Measurements from ENCODE around the gene CTBP2.
A peak's percentile ranks its signal among the peaks of the same experiment; 100 is the strongest.
"Not testable (repeated sequence)": the region's sequence is repeated elsewhere in the genome, so short reads cannot be mapped to it uniquely, and the experiment has no call there.

CTBP2 gene

GRCh38 chr10:125157505-125157904, 2.9 kb downstream of the CTBP2 start:
- no peak for DNase-seq

GRCh38 chr10:125156739-125157480, 3.5 kb downstream of the CTBP2 start:
- DNase-seq: no peak

DNA sequence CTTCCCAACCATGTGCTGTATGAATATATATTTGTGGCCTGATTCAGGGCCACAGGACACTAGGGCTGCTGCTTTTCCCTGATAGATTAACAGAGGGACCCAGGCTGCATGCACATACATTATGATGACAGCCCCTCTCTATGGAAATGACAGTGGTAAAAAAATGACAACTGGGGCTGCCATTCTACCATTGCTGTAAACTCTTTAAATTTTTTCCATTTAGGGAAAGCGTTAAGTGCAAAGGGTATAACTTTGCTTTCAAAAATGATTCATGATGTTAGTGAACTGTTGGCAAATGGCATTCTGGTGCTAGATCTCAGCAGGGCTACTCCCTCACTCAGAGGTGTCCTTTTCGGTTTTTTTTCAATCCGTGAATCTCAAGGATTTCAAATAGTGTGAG, 4.2 kb downstream of the CTBP2 start:
- no peak for DNase-seq

- DNase-seq: no peak
Observed at GRCh38 chr10:125155101-125155500, 5.3 kb downstream of the CTBP2 start.

DNA sequence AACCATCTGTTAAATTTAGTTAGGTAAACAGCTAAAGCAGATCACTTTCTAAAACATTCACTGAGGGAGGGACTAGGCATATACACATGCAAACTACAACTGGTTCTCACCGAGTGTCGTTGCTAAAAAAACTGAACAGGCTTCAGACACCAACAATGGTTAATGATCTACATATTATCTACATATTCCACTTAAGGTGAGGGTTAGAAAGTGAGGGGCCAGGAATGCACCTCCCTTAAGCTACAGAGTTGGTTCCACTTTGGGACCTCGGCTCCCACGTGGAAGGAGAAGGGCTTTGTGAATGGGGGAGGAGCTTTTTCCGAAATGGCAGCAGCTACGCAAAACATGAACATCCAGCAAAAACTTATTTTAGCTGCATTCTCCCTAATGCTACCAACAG, 5.8 kb downstream of the CTBP2 start:
- DNase-seq: no peak

- no peak for DNase-seq
Observed at GRCh38 chr10:125153703-125154490, 6.5 kb downstream of the CTBP2 start.

DNA sequence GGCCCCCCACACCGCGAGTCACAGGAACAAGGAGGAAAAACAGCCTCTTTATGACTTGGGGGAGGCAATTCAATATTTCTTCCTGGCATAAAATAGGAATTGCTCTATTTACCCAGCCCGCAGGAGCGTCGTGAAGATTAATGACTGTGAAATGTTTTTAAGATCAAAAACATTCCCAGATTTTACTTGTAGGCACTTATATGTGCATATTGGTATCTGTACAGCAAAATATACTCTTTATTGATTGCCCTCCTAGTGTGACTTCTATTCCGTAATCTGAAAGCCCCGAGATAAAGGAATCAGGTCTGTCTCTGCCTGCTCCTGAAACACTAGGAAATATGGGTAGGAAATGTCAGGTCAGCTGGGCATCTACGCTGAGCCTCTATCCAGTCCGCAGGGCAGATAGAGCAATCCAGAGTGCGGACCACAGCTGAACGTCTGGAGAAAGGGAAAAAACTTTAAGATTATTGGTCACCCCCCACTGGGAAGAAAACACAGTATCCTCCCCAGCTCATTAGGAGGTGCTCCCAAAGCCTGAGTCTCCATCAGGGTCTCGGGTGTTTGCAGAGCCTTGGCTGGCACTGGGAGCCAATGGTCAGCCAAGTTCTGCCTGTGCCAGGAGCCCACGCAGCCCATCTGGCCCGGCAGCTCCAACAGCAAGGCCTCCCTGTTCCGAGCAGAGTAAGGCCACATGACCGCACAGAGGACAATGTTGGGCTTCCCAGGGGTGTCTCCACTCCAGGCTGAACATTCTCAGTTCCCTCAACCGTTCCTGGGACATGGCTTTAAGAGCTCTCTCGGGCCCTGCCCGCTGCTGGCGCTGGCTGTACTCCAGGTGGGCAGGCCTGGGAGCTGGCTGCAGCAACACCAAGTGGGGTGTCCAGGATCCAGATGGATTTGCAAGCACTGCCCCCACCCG, 7.7 kb downstream of the CTBP2 start:
- no peak for DNase-seq

- peak; percentile 33 to 57 for DNase-seq
Observed at GRCh38 chr10:125151553-125152449, 8.6 kb downstream of the CTBP2 start.

- no peak for DNase-seq
Observed at GRCh38 chr10:125151170-125151552, 9.2 kb downstream of the CTBP2 start.

DNA sequence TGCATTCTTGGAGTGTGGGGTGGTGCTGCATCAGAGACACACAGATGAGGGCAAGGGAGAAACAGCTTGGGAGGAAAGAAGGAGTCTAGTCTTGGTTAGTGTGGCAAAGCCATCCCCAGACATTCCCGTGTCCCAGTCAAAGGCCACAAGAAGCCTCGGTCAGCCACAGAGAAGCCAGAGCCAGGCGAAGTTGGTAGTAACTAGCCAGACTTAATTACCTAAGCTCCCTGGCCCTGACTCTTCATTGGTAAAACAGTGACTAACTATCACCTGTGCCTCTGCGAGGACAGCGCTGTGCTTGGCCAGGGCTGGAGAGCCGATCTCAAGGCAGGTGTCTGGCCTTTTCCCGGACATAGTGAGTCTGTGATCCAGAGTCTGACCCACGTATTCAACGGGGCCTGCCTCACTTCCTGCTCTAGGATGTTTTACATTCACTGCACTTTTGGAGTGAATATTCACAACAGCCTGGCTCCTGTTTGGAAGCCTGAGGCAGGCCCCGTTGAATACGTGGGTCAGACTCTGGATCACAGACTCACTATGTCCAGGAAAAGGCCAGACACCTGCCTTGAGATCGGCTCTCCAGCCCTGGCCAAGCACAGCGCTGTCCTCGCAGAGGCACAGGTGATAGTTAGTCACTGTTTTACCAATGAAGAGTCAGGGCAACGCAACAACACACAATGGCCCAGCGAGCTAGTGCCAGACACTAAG, 9.8 kb downstream of the CTBP2 start:
- not testable (repeated sequence) for DNase-seq

GRCh38 chr10:125149680-125150047, 10.7 kb downstream of the CTBP2 start:
- DNase-seq: no peak

DNA sequence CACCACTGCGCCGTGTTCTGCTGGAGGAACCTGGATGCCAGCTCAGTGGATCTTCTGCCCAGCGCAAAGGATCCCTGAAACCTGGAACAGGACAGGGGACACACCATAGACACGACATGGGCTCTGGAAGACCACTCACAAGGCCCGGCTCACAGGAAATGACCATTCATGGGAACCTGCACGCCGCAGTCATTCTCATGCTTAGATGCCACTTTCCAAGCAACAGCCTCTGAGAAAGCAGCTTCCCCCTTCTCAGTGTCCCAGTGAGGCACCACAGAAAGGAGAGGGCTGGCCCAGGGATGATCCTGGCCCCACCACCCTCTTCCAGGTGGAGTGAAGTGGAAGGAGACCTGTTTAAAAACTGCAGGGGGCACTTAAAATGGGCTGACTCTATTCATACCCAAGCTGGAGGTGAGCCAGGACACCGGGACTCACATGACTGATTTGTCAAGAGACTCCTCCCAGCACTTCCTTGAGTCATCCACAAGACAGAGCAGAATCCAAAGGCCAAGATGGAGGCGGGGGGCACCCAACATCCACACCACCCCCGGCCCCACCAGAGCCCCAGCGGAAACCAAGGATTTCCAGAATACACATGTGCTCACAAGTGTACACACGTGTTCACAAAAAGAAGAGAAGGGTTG, 11.2 kb downstream of the CTBP2 start:
- peak; percentile 69 to 87 for DNase-seq

DNA sequence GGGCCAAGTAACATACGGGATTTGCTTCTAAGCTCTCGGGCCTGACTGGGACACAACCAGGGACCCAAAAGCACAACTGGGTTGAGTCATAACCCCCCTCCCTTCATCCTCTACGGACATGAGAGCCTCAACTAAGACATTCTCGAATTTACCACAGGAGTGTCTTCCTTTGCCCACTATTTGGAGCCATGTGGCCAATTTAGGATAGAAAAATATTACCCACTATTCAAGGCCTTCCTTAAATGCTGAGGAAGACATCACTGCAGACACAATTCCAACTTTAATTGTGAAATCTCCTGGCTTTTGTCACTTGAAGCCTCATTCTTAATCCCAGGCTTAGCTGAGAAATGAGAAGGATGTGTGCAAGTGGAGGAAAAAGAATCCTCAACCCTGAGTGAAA, 11.8 kb downstream of the CTBP2 start:
- no peak for DNase-seq

GRCh38 chr10:125147971-125148439, 12.4 kb downstream of the CTBP2 start:
- DNase-seq: no peak

GRCh38 chr10:125146791-125147579, 13.4 kb downstream of the CTBP2 start:
- no peak for DNase-seq

DNA sequence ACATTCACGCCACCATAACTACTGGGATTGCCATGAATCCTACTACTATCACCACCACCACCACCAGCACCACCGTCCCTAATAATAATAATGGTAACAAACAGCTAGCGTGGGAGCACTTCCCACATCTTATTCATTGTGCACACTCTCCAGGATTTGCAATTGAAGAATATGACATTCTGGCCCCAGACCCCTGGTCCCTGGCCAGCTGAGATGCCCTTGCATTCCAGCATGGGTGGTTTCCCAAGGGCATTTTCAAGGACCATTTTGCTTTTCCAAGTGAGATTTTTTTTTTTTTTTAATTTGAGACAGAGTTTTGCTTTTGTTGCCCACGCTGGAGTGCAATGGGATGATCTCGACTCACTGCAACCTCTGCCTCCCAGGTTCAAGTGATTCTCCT, 14.7 kb downstream of the CTBP2 start:
- DNase-seq: no peak

DNA sequence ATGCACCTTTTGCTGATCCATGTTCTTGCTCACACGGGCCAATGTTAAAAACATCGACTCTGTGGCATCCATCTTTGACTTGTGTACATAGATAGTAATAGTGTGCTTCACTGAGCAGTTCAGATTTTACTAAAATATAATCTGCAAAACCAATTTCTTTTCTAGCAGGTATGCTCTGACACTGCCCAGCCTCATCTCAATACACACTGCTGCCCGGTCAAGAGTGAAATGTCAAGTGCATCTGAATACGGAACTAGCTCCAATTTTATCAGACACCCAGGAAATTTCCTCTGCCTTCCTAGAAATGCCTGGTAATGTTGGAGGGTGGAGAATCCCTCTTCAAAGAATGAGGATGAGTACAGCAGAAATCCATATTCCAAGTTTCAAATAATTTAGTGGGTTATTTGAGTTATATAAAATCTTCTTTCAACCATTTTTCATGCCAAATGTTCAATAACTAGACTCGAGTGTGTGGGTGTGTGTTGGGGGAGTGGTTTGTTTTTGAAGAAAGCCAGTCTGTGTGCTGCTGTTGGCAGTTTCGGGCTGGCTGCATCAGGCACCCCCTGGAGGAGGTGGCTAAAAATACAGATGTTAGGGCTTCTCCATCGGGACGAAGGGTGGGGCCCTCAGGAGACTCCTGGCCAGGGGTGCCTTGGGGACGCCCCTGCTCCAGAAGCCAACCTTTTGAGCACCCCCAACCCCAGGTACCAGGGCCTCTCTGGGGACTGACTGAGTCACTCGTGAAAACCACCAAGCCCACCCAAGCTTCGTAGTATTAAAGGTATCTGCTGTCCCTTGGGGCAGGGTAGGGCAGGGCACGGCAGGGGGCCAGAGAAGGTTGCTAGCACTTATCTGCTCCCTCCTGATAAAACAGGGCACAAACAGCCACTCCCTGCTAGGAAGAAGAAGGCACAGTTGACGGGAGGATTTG, 15.4 kb downstream of the CTBP2 start:
- no peak for DNase-seq

DNA sequence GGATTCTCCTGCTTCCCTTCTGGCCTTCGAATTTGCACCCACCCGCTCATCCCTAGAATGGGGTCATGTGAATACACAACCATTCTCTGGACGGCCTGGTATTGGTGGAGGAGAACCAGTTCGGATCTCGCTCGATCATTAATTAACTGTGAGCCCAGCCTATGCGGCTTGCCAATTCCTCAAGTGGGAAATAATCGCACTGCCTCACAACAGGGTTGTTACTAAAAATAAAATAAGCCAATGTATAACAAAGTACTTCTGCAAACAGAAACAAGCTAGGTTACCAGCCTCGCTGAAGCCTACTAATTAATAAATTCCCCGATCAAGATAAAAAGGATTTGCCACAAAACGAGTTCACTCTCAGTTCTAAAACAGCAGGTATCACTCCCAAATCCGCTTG, 16.2 kb downstream of the CTBP2 start:
- no peak for DNase-seq

DNA sequence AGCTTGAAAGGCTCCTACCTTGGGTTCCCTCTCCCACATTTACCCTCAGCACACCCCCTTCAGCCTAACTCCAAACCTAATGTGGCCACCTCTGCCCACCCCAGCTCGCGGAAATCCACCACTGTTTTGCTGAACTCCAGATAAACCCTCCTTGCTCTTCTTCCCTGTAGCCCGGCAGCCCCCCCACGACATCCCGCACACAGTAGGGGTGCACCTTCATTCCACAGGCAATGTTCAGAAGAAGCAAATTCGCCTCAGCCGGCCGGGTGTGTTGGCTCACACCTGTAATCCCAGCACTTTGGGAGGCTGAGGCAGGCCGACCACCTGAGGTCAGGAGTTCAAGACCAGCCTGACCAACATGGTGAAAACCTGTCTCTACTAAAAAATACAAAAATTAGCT, 17.4 kb downstream of the CTBP2 start:
- no peak for DNase-seq
